GM19438 (cell line): Measurements from ENCODE around the gene SND1.
A peak's percentile ranks its signal among the peaks of the same experiment; 100 is the strongest.

Source experiments
- ATAC-seq: cut with Tn5 transposase; IDR thresholded peaks from one replicate; pipeline ENCODE4 v1.9.1; 2021; ENCODE audit warnings: low read depth; ENCODE audit not compliant: unreplicated experiment

The SND1 gene

GRCh38 chr7:127979113-127979727 lies 327.2 kb downstream of the SND1 start:
- ATAC-seq, result no peak

GRCh38 chr7:127979728-127980126 lies 327.7 kb downstream of the SND1 start:
- no peak for ATAC-seq

GRCh38 chr7:127980901-127981300 lies 328.9 kb downstream of the SND1 start:
- ATAC-seq, result no peak

- no peak for ATAC-seq
Observed at GRCh38 chr7:127981965-127982364, 330.0 kb downstream of the SND1 start.

- ATAC-seq, result no peak
Observed at GRCh38 chr7:127983804-127984332, 331.9 kb downstream of the SND1 start.

GRCh38 chr7:127986581-127987521 lies 334.9 kb downstream of the SND1 start:
- no peak for ATAC-seq

GRCh38 chr7:127988751-127989150 lies 336.8 kb downstream of the SND1 start:
- ATAC-seq, result no peak

GRCh38 chr7:127993317-127993716 lies 341.3 kb downstream of the SND1 start:
- no peak for ATAC-seq

- ATAC-seq, result no peak
Observed at GRCh38 chr7:127993987-127994386, 342.0 kb downstream of the SND1 start.

GRCh38 chr7:127995156-127995880 lies 343.3 kb downstream of the SND1 start:
- ATAC-seq, result no peak

GRCh38 chr7:127995881-127996215 lies 343.9 kb downstream of the SND1 start:
- ATAC-seq, result no peak

- no peak for ATAC-seq
Observed at GRCh38 chr7:127996253-127997071, 344.5 kb downstream of the SND1 start.

- no peak for ATAC-seq
Observed at GRCh38 chr7:127997226-127997922, 345.4 kb downstream of the SND1 start.

GRCh38 chr7:127998671-127999070 lies 346.7 kb downstream of the SND1 start:
- no peak for ATAC-seq

- no peak for ATAC-seq
Observed at GRCh38 chr7:128000048-128000447, 348.1 kb downstream of the SND1 start.

GRCh38 chr7:128000854-128001265 lies 348.9 kb downstream of the SND1 start:
- ATAC-seq, result peak; percentile 53

- ATAC-seq, result peak; percentile 59
Observed at GRCh38 chr7:128003167-128003566, 351.2 kb downstream of the SND1 start.

- ATAC-seq, result no peak
Observed at GRCh38 chr7:128003787-128004186, 351.8 kb downstream of the SND1 start.

GRCh38 chr7:128004623-128005022 lies 352.6 kb downstream of the SND1 start:
- ATAC-seq, result no peak

- no peak for ATAC-seq
Observed at GRCh38 chr7:128005117-128005516, 353.1 kb downstream of the SND1 start.
